ENCODE data around the gene HCN4.

HCN4 gene

GRCh38 chr15:73382115-73382514 lies 13.4 kb upstream of the HCN4 start:
- H3K9ac ChIP-seq (ENCODE audit: low read depth, low read length, poor library complexity, severe bottlenecking): no peak overlapping the region
- no peak overlapping the region for H2AFZ ChIP-seq (ENCODE audit: low read length)
- TF ChIP-seq CTCF (conservative IDR thresholded peaks at IDR 0.05; ENCODE audit: low read length) (no peak), EZH2phosphoT487 (IDR thresholded peaks at IDR 0.05; ENCODE audit: borderline replicate concordance) (no peak)
- H3K4me3 ChIP-seq (ENCODE audit: low read length, poor library complexity, severe bottlenecking): no peak overlapping the region
- no peaks in the 10 kb centered on the region for H4K20me1 ChIP-seq (ENCODE audit: insufficient read depth, low read length, poor library complexity, severe bottlenecking)
- no peaks in the 10 kb centered on the region for H3K79me2 ChIP-seq (ENCODE audit: insufficient read depth, low read length)
- H3K9me2 ChIP-seq (replicated peaks; ENCODE audit: low read depth, low read length): no peaks in the 10 kb centered on the region
- no peaks in the 10 kb centered on the region for H3K4me1 ChIP-seq (ENCODE audit: insufficient read depth, low read length, poor library complexity, severe bottlenecking)
- no peaks in the 10 kb centered on the region for H3K27me3 ChIP-seq (ENCODE audit: insufficient read depth, low read length, poor library complexity, severe bottlenecking)
- H3K9me3 ChIP-seq (ENCODE audit: insufficient read depth, low read depth, low read length): no peaks in the 10 kb centered on the region
- H3F3A ChIP-seq (ENCODE audit: low read depth): no peaks in the 10 kb centered on the region
- H3K36me3 ChIP-seq (ENCODE audit: insufficient read depth, low read length): no peaks in the 10 kb centered on the region
- H3K4me2 ChIP-seq (ENCODE audit: low read depth, low read length, poor library complexity, severe bottlenecking): no peak overlapping the region

GRCh38 chr15:73380661-73381060 lies 11.9 kb upstream of the HCN4 start:
- Histone ChIP-seq H3F3A (ENCODE audit: low read depth) (no peaks in the 10 kb centered on the region), H3K9me2 (replicated peaks; ENCODE audit: low read depth, low read length) (no peaks in the 10 kb centered on the region), H4K20me1 (ENCODE audit: insufficient read depth, low read length, poor library complexity, severe bottlenecking) (no peaks in the 10 kb centered on the region), H3K79me2 (ENCODE audit: insufficient read depth, low read length) (no peaks in the 10 kb centered on the region), H3K9me3 (ENCODE audit: insufficient read depth, low read depth, low read length) (no peaks in the 10 kb centered on the region), H3K27me3 (ENCODE audit: insufficient read depth, low read length, poor library complexity, severe bottlenecking) (no peaks in the 10 kb centered on the region), H3K36me3 (ENCODE audit: insufficient read depth, low read length) (no peaks in the 10 kb centered on the region), H3K4me3 (ENCODE audit: low read length, poor library complexity, severe bottlenecking) (no peak overlapping the region), H3K9ac (ENCODE audit: low read depth, low read length, poor library complexity, severe bottlenecking) (no peak overlapping the region), H2AFZ (ENCODE audit: low read length) (no peak overlapping the region), H3K4me1 (ENCODE audit: insufficient read depth, low read length, poor library complexity, severe bottlenecking) (no peaks in the 10 kb centered on the region), H3K4me2 (ENCODE audit: low read depth, low read length, poor library complexity, severe bottlenecking) (no peak overlapping the region)
- TF ChIP-seq EZH2phosphoT487 (IDR thresholded peaks at IDR 0.05; ENCODE audit: borderline replicate concordance): no peak
- no peak for TF ChIP-seq CTCF (conservative IDR thresholded peaks at IDR 0.05; ENCODE audit: low read length)

GRCh38 chr15:73378089-73378488 lies 9.3 kb upstream of the HCN4 start:
- no peak overlapping the region for H3K4me3 ChIP-seq (ENCODE audit: low read length, poor library complexity, severe bottlenecking)
- no peaks in the 10 kb centered on the region for H3K4me1 ChIP-seq (ENCODE audit: insufficient read depth, low read length, poor library complexity, severe bottlenecking)
- no peak overlapping the region for H3K4me2 ChIP-seq (ENCODE audit: low read depth, low read length, poor library complexity, severe bottlenecking)
- TF ChIP-seq CTCF (conservative IDR thresholded peaks at IDR 0.05; ENCODE audit: low read length): no peak
- TF ChIP-seq EZH2phosphoT487 (IDR thresholded peaks at IDR 0.05; ENCODE audit: borderline replicate concordance): no peak
- no peaks in the 10 kb centered on the region for H3F3A ChIP-seq (ENCODE audit: low read depth)
- H3K9me3 ChIP-seq (ENCODE audit: insufficient read depth, low read depth, low read length): no peaks in the 10 kb centered on the region
- H3K79me2 ChIP-seq (ENCODE audit: insufficient read depth, low read length): no peaks in the 10 kb centered on the region
- H3K9me2 ChIP-seq (replicated peaks; ENCODE audit: low read depth, low read length): no peaks in the 10 kb centered on the region
- H3K9ac ChIP-seq (ENCODE audit: low read depth, low read length, poor library complexity, severe bottlenecking): no peak overlapping the region
- H2AFZ ChIP-seq (ENCODE audit: low read length): no peak overlapping the region
- no peaks in the 10 kb centered on the region for H4K20me1 ChIP-seq (ENCODE audit: insufficient read depth, low read length, poor library complexity, severe bottlenecking)
- no peaks in the 10 kb centered on the region for H3K27me3 ChIP-seq (ENCODE audit: insufficient read depth, low read length, poor library complexity, severe bottlenecking)
- H3K36me3 ChIP-seq (ENCODE audit: insufficient read depth, low read length): no peaks in the 10 kb centered on the region

All from Loucy (cell line).